SU-DHL-6 (cell line): ENCODE data around the gene NFKBIE.

Experiments
- EZH2phosphoT487 ChIP-seq: fragments of 200-600 bp; sonication (generic), shearing (Covaris generic); conservative IDR thresholded peaks from 2 replicates; pipeline ENCODE4 v1.6.1; 2018; ENCODE audit warnings: mild to moderate bottlenecking, antibody characterized with exemption, low read length, moderate library complexity, mixed read lengths
- TF ChIP-seq, protein P1 (sequence below): fragments of 200-600 bp; sonication (generic); IDR thresholded peaks from one replicate; pipeline ENCODE4 v1.5.1; 2017; ENCODE audit warnings: antibody characterized with exemption, mild to moderate bottlenecking, low read length, moderate library complexity; ENCODE audit not compliant: insufficient read depth, poor library complexity, severe bottlenecking

DNA sequence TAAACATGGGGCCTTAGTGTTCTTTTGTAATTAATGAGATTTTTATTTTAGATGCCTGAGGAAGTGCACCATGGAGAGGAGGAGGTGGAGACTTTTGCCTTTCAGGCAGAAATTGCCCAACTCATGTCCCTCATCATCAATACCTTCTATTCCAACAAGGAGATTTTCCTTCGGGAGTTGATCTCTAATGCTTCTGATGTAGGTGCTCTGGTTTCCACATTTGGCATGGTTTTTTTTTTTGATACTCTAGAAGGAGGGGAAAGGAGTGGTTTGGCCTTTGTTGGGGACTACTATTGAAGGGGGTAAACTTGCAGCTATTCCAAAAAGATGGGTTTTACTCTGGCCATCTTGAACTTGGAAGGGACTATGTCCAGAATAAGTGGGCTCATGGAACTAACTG, 16.8 kb downstream of the NFKBIE start:
- TF ChIP-seq, protein P1, sequence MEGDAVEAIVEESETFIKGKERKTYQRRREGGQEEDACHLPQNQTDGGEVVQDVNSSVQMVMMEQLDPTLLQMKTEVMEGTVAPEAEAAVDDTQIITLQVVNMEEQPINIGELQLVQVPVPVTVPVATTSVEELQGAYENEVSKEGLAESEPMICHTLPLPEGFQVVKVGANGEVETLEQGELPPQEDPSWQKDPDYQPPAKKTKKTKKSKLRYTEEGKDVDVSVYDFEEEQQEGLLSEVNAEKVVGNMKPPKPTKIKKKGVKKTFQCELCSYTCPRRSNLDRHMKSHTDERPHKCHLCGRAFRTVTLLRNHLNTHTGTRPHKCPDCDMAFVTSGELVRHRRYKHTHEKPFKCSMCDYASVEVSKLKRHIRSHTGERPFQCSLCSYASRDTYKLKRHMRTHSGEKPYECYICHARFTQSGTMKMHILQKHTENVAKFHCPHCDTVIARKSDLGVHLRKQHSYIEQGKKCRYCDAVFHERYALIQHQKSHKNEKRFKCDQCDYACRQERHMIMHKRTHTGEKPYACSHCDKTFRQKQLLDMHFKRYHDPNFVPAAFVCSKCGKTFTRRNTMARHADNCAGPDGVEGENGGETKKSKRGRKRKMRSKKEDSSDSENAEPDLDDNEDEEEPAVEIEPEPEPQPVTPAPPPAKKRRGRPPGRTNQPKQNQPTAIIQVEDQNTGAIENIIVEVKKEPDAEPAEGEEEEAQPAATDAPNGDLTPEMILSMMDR = no peak
- no peak for TF ChIP-seq EZH2phosphoT487
